Fibroblast of the aortic adventitia (primary cell): ENCODE measurements around the gene COL18A1. TPM values are rescaled to one million over a fixed set of nuclear protein-coding genes. Genes with fewer than 3 reads are reported as not detected.
"Not testable (repeated sequence)": the region's sequence is repeated elsewhere in the genome, so short reads cannot be mapped to it uniquely, and the experiment has no call there.

Source experiments
- DNase-seq: peaks from one replicate; pipeline ENCODE4 v3.0.0-alpha.2; 2010; ENCODE audit warnings: low read depth
- H3K4me3 ChIP-seq: 2 replicates; pipeline ENCODE4 v1.5.1; 2011; ENCODE audit warnings: low read depth, mild to moderate bottlenecking, control low read depth, low read length, moderate library complexity
- CTCF ChIP-seq: IDR thresholded peaks from 2 replicates; pipeline ENCODE4 v1.5.1; 2011; ENCODE audit warnings: mild to moderate bottlenecking, low read length, control low read depth, inconsistent platforms; ENCODE audit not compliant: insufficient read depth
- total RNA-seq: library from RNA; depleted of rRNA; stranded (reverse); fragments of >200 nt; gene quantifications from 2 replicates; pipeline ENCODE4 v1.2.3, GENCODE V29; 2012; ENCODE audit warnings: low replicate concordance

Gene COL18A1
- total RNA-seq, 1 donor, result 57.9 TPM

DNA sequence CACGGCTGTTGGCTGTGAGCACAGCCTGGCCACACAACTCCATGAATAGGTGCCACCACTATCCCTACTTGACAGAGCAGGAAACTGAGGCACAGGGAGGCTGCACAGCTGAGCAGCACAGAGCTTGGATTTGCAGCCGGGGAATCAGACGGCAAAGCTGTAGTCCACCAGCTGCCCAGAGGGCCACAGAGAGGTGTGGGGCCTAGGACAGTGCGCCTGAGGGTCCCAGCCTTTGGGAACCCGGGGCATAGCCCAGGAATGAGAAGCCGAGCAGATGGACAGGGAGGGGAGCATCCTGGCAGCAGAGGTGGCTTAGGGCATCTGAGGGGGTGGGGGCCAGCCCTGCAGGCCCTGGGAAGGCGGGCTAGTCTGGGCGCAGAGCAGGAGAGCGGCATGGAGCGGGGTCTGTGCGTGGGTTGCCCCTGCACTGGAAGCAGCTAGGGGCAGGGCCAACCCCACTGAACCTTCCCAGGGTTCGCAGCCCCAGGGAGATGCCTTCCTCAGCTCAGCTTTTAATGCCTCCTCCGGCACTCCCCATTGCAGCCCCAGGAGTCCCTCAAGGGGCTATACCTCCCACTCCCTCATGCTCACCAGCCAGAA, 46.2 kb upstream of the COL18A1 start:
- TF ChIP-seq CTCF, result no peak
- H3K4me3 ChIP-seq, result no peak overlapping the region
- no peak for DNase-seq

GRCh38 chr21:45359451-45360217, 45.3 kb upstream of the COL18A1 start:
- no peak for DNase-seq
- no peak for TF ChIP-seq CTCF
- no peak overlapping the region for H3K4me3 ChIP-seq

DNA sequence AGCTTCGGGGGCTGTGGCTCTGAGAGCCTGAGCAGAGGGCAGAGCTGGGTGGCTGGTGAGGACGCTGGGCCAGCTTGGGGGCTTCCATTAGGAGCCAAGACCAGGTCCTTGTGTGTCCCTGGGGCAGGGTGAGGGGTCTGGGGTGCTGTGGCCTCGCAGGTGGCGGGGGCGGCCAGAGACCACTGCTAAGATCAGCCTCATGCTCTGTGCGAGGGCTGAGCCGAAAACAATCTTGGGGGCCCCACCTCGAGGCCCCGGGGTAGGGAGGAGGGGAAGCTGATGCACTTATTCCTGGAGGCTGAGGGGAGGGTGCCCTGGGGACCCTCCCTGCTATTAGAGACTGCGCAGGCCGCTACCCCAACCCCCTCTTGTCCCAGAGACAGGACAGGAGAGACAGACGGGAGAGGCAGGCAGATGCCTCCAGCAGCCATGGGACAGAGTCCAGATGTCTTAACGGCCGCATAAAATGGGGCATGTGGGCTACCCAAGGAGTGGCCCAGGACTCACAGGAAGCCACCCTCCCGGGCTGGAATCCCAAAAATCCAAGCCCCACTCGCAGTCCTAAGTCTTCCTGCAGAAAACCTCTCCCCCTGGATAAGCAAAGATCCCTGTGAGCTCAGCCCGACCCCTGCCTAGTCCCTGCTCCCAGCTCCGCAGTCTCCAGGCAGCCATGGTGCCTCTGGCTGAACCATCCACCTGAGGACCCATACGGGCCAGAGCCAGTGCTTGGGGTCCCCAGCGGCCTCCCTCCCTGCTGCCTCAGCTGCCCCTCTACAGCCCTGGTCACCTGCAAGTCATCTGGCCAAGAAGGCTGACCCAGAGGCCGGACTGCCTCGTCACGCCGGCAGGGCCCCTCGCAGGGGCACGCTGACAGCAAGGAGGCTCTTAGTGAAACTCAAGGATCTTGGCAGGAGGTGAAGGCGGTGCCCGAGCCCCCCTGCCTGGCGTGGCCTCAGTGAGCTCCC, 43.6 kb upstream of the COL18A1 start:
- no peak for DNase-seq
- no peak overlapping the region for H3K4me3 ChIP-seq
- no peak for TF ChIP-seq CTCF

GRCh38 chr21:45362077-45362747, 42.8 kb upstream of the COL18A1 start:
- H3K4me3 ChIP-seq, result no peak overlapping the region
- DNase-seq, result no peak
- TF ChIP-seq CTCF, result no peak

DNA sequence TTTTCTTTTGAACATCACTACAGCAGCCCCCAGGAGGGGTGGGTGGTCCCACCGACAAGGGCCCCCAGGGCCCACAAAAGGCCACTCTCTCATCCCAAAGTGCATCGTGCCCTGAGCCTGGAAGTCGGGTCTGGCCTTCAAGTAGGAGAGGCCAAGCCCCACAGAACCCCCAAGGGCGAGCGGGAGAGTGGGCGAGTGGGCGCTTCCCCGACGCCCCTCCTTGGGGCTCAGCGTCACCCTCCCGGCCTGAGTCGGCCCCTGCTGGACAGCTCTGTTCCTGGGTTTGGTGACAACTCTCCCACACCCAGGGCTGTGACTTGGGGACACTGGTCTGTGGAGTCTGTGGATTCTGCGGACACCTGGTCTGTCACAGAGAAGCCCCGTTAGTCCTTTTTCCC, 42.2 kb upstream of the COL18A1 start:
- no peak for TF ChIP-seq CTCF
- DNase-seq, result no peak
- no peak overlapping the region for H3K4me3 ChIP-seq

- H3K4me3 ChIP-seq, DNase-seq: not testable (repeated sequence)
Measured at GRCh38 chr21:45363272-45363671, 41.7 kb upstream of the COL18A1 start.
